ENCODE data around the gene BEND7. TPM values are rescaled to one million over a fixed set of nuclear protein-coding genes. Genes with fewer than 3 reads are reported as not detected.

The BEND7 gene
- total and polyA plus RNA-seq, 2 of the 8 experiments (the other 6 are each of a cell fraction or from before 2014, with no cell fraction given): 1.9 to 8.2 TPM

DNA sequence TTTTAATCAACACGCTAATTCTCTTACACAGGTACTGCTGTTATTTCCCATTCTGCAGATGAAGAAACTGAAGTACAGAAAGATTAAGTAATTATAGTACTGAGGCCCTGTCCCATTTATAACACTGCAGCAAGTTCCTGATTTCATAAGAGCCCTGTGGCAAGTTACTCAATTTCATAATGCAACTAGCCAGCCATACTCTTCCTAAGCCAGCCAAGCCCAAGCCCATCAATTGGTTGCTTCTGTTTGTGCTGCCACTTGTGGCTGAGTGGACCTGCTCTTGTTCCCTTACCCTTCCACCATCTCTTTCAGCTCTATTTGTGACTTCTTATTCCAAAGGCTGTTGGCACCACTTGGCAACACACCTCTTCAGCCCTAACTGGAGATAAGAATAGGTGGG, 38.2 kb upstream of the BEND7 start:
- no peak for FAIRE-seq
- no peak for DNase-seq (ENCODE audit: low read depth in 1 of 2, low spot score in 2 of 2)
- TF ChIP-seq HDAC2 (IDR thresholded peaks at IDR 0.05; ENCODE audit: borderline replicate concordance in 1 of 2, low read depth in 2 of 2, low read length in 2 of 2) (no peak), TEAD4 (IDR thresholded peaks at IDR 0.05; ENCODE audit: low read depth, low read length) (no peak), EZH2 (IDR thresholded peaks at IDR 0.05; ENCODE audit: low read depth, low read length, severe bottlenecking) (no peak)

More for the DNA sequence above, 38.2 kb upstream of the BEND7 start:
- no peaks in the 10 kb centered on the region for H3K36me3 ChIP-seq (ENCODE audit: control insufficient read depth in 2 of 4, insufficient read depth in 4 of 4, low read length in 3 of 4)
- H3K27me3 ChIP-seq (replicated peaks in 1 of 4; ENCODE audit: control insufficient read depth in 3 of 4, extremely low read depth in 1 of 4, insufficient read depth in 3 of 4, low read length in 3 of 4): no peaks in the 10 kb centered on the region
- no peak overlapping the region for H4K5ac ChIP-seq (ENCODE audit: insufficient read length, low read depth, low read length)
- H3K9me3 ChIP-seq (ENCODE audit: insufficient read depth in 2 of 2, low read depth in 1 of 2, low read length in 1 of 2): peaks cover 7% of the 10 kb centered on the region in 2 experiments; a peak in 3 of 4 replicates
- no peak overlapping the region for H3K56ac ChIP-seq (replicated peaks; ENCODE audit: insufficient read length, low read depth, low read length)
- no peak overlapping the region for H2AK5ac ChIP-seq (ENCODE audit: low read depth, low read length)
- ChIA-PET CTCF (ENCODE audit: partially characterized antibody) (no interaction called here), POLR2A (ENCODE audit: partially characterized antibody) (interaction anchor here (1.0 kb wide), 1 partner anchor 8 kb away, joined by 5 read pairs; no protein-coding TSS in a partner anchor)
- H2BK20ac ChIP-seq (ENCODE audit: low read length): no peak overlapping the region
- H3K4ac ChIP-seq (replicated peaks; ENCODE audit: insufficient read length, low read depth, low read length): no peak overlapping the region
- H3K79me2 ChIP-seq (ENCODE audit: control insufficient read depth in 1 of 2, insufficient read depth in 2 of 2, low read length in 2 of 2): no peaks in the 10 kb centered on the region
- 92% methylated on average over 1 of the region's 1 CpG; no CpG with 5 or more reads in 1 of the 2 experiments for WGBS, 2 experiments (ENCODE audit: extremely low coverage in 1 of 2, insufficient coverage in 1 of 2, insufficient read length in 1 of 2, insufficient replicate concordance in 2 of 2, low coverage in 1 of 2, low lambda C conversion rate in 2 of 2, missing lambda C conversion rate in 1 of 2)
- H4K8ac ChIP-seq (ENCODE audit: extremely low read depth, insufficient read depth, low read length): no peak overlapping the region
- no peak overlapping the region for H2BK15ac ChIP-seq (ENCODE audit: low read length)
- no peaks in the 10 kb centered on the region; the same call in 1 of the 2 replicates for H3K23me2 ChIP-seq (ENCODE audit: low read depth, low read length)
- no peak overlapping the region for H3K23ac ChIP-seq (ENCODE audit: insufficient read length)
- no peak overlapping the region for H2BK120ac ChIP-seq (replicated peaks; ENCODE audit: low read depth, low read length)
- H3K14ac ChIP-seq (ENCODE audit: insufficient read length): no peak overlapping the region
- no peaks in the 10 kb centered on the region for H3K4me1 ChIP-seq (replicated peaks in 1 of 4; ENCODE audit: control insufficient read depth in 3 of 4, insufficient read depth in 4 of 4, low read length in 3 of 4)
- no peak overlapping the region for H3K4me2 ChIP-seq (ENCODE audit: insufficient read depth in 1 of 2, low read depth in 2 of 2, low read length in 2 of 2)
- no peak overlapping the region for H4K91ac ChIP-seq (replicated peaks; ENCODE audit: insufficient read length, low read length)
- H3K18ac ChIP-seq (ENCODE audit: extremely low read depth, low read length): no peak overlapping the region
- no peak overlapping the region for H3K27ac ChIP-seq (ENCODE audit: low read depth, low read length)
- no peak overlapping the region for H2BK12ac ChIP-seq (ENCODE audit: low read depth, low read length)
- no peaks in the 10 kb centered on the region for H4K20me1 ChIP-seq (replicated peaks in 1 of 2; ENCODE audit: control insufficient read depth in 1 of 2, insufficient read depth in 2 of 2, low read length in 2 of 2)
- no peaks in the 10 kb centered on the region for H3K79me1 ChIP-seq (ENCODE audit: low read depth, low read length)
- H3K9ac ChIP-seq (replicated peaks in 1 of 4; ENCODE audit: extremely low read depth in 1 of 4, low read depth in 3 of 4, low read length in 3 of 4): no peak overlapping the region
- no peak overlapping the region for H3K4me3 ChIP-seq (ENCODE audit: extremely low read depth in 1 of 4, insufficient read depth in 2 of 4, low read depth in 3 of 4, low read length in 4 of 4)
- no peak overlapping the region for H2AFZ ChIP-seq (ENCODE audit: low read length)
- H2BK5ac ChIP-seq (ENCODE audit: low read depth, low read length): no peak overlapping the region
